Lung (tissue), 12 donors: ENCODE measurements around the gene MS4A4E. TPM values are rescaled to one million over a fixed set of nuclear protein-coding genes. Genes with fewer than 3 reads are reported as not detected.

Experiments used
- ATAC-seq: fragments of 200-7000 bp; cut with Tn5 transposase; one replicate; pipeline ENCODE4 v1.9.1; 2020; ENCODE audit warnings: moderate number of reproducible peaks; ENCODE audit not compliant: insufficient read depth, low FRiP score
- DNase-seq, 3 donors: peaks; one replicate each; pipeline ENCODE4 v3.0.0-alpha.2; 2013 to 2017
- H3K27ac ChIP-seq, 2 donors: one replicate each; pipeline ENCODE4 v1.5.1; 2013; ENCODE audit warnings: mild to moderate bottlenecking in 2 of 2, moderate library complexity in 2 of 2, control low read depth in 1 of 2, inconsistent platforms in 1 of 2, low read depth in 1 of 2, low read length in 1 of 2
- H3K27me3 ChIP-seq, 3 donors: one replicate each; pipeline ENCODE4 v1.5.1; 2013; ENCODE audit warnings: low read length in 2 of 3; ENCODE audit not compliant: control insufficient read depth in 3 of 3, insufficient read depth in 3 of 3
- H3K36me3 ChIP-seq, 4 donors: one replicate each; pipeline ENCODE4 v1.5.1; 2013; ENCODE audit warnings: low read length in 4 of 4, mild to moderate bottlenecking in 1 of 4, moderate library complexity in 1 of 4; ENCODE audit not compliant: control insufficient read depth in 4 of 4, insufficient read depth in 4 of 4
- H3K4me1 ChIP-seq, 5 donors: one replicate each; pipeline ENCODE4 v1.5.1; 2013; ENCODE audit warnings: low read length in 5 of 5, mild to moderate bottlenecking in 2 of 5, moderate library complexity in 1 of 5; ENCODE audit not compliant: control insufficient read depth in 5 of 5, insufficient read depth in 5 of 5
- H3K4me3 ChIP-seq: one replicate; pipeline ENCODE4 v1.5.1; 2013; ENCODE audit warnings: mild to moderate bottlenecking, control low read depth, moderate library complexity
- H3K9ac ChIP-seq, 2 donors: one replicate each; pipeline ENCODE4 v1.5.1; 2013; ENCODE audit warnings: low read length in 2 of 2, control low read depth in 1 of 2; ENCODE audit not compliant: insufficient read depth in 1 of 2
- H3K9me3 ChIP-seq, 4 donors: one replicate each; pipeline ENCODE4 v1.5.1; 2013; ENCODE audit warnings: low read length in 3 of 4, mild to moderate bottlenecking in 1 of 4, moderate library complexity in 1 of 4; ENCODE audit not compliant: control insufficient read depth in 4 of 4, insufficient read depth in 3 of 4
- CTCF ChIP-seq: IDR thresholded peaks from 2 replicates; pipeline ENCODE4 v1.5.1; 2012; ENCODE audit warnings: mild to moderate bottlenecking; ENCODE audit errors: control extremely low read depth, extremely low read depth
- WGBS, 2 donors: extraction: QIAGEN DNeasy Blood & Tissue Kit; methylation state at CpG; one replicate each; pipeline ENCODE4 v1.1.7; 2013; 5-methylcytosine and 5-hydroxymethylcytosine counted together
- polyA plus RNA-seq, 2 donors: library from polyadenylated mRNA; stranded (reverse); fragments of 200-250 nt; gene quantifications; one replicate each; pipeline ENCODE4 v1.2.1, GENCODE V29; 2013
- total RNA-seq, 2 donors: library from RNA; depleted of rRNA in 1 of 2; stranded (reverse); fragments of >200 nt in 1 of 2; gene quantifications; one replicate each; pipeline ENCODE4 v1.2.1, GENCODE V29; 2014 to 2021
- donor health status: control.
- donor health status: control.
- donor health status: Bipolar disorder and iron deficiency.
- donor health status: healthy.
- donor health status: DM: yes; HTN: yes; CAD: no.

MS4A4E gene
- total and polyA plus RNA-seq, 4 donors = 0.33 to 3.9 (median 1.3) TPM

DNA sequence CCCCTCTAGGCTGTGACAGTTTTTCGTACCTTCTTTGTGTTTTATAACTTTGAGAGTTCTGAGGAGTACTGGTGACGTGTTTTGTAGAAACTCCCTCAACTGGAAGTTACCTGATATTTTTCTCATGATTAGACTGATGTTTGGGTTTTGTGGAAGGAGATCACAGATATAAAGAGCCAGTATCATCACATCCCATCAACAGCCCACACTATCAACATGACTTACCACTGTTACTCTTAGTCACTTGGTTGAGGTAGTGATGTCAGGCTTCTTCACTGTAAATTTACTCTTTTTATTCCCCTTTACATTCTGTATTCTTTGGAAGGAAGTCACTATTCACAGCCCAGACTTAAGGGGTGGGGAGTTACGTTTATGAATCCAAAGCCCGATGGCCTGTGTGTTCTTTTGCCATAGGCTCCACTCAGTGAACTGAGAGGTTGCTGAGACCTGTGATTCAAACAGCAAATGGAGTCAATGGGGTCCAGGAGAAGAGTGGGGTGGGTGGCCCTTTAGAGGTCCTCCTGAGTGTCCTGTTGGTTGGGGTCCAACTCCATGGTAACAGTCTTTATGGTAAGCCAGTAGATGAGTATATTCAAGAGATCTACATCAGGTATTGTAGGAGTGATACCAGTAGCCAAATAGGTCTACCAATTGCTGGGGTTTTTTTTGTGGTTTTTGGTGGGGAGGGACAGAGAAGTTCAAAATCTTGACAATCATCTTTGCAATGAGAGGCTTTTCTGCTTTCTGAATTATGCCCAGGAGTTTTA is 15.2 kb upstream of the MS4A4E start:
- ATAC-seq = no peak
- 90 to 96% methylated on average over 4 of the region's 4 CpGs for WGBS, 2 donors

DNA sequence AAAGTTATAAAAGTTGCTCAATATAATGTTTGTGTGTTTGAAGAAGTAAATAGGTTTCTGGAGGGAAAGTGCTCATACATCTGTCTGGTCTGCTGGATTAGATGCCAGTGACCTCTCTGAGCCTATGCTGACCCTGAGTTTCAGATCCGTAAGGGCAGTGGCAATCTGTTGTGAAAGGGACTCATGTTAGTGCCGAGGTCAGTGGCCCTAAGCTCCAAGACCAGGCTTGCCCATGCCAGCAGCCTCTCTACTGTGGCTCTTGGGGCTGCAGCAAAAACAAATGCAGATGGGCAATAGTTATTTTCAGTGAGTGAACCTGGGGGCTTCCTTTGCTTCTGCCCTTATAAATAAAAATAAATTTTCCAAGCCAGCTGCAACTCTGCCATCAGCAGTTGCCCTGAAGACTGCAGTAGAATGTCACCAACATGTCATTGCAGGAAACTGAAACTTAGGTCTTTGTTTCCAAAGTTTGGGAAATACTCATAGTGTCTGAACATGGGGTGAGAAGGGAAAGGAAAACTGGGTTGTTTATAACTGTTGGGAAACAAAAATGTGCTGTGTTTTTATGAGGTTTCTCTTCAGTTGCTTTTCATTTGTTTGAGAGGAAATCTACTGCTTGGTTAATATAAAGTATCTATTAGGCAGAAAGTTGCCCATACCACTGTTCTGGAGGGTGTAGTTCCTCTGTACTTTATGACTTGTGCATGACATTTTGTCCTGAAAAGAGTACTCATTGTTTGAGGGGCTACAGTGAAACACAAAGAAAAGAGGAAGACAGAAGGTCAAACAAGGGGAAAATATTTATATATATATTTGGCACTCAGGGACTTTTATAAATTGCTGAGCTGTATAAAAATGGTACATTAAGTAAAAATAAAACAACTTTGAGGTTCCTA is 9.5 kb upstream of the MS4A4E start:
- H3K9me3 ChIP-seq = peaks cover 0 to 12% (median 8%) of the 10 kb centered on the region in 4 donors
- TF ChIP-seq CTCF = no peak
- H3K36me3 ChIP-seq = no peaks in the 10 kb centered on the region
- 21 to 39% methylated on average over 2 of the region's 2 CpGs for WGBS, 2 donors
- ATAC-seq (no peak), DNase-seq (no peak)
- no peak overlapping the region for H3K9ac ChIP-seq
- no peak overlapping the region for H3K4me3 ChIP-seq
- H3K27me3 ChIP-seq = no peaks in the 10 kb centered on the region
- H3K27ac ChIP-seq = no peak overlapping the region
- peaks cover 0 to 3% (median 0%) of the 10 kb centered on the region in 5 donors for H3K4me1 ChIP-seq

More for the DNA sequence above, 15.2 kb upstream of the MS4A4E start:
- Histone ChIP-seq H3K27ac (no peak overlapping the region), H3K27me3 (no peaks in the 10 kb centered on the region), H3K9ac (no peak overlapping the region), H3K4me1 (no peaks in the 10 kb centered on the region), H3K9me3 (peaks cover 0 to 12% (median 8%) of the 10 kb centered on the region in 4 donors), H3K36me3 (no peaks in the 10 kb centered on the region), H3K4me3 (no peak overlapping the region)
- TF ChIP-seq CTCF = no peak
- no peak for DNase-seq

DNA sequence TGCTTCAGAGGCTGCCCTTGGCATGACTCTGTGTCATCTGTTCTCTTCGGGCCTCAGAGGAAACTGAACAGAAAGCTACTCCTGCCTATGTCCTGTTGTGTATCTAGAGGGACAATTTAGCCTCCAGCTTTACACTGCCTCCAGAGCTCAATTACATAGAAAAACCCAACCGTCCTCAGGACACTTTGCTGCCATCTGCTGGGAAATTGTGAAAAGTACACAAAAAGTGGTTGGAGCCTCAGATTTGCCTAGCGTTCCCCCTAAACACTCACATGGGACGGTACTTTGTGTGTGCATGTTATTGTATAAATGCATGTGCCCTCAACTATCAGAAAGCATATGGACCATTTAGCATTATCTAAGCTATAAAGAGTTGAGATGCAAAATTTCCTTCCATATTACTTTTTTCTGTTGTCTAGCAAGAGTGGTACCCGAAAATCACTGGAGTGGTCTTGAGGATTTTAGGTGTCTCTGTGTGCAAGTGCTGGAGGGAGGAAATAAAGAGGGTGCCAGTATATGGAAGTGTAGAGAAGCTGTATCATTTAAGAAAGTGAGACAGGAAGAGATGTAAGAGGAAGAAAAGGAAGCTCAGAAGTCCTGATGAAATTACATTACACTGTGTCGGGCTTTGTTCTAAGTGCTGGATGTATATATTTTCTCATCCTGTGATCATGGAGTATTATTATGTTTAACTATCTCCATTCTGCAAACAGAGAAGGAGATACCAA is 8.7 kb upstream of the MS4A4E start:
- Histone ChIP-seq H3K4me1 (peaks cover 0 to 3% (median 0%) of the 10 kb centered on the region in 5 donors), H3K27ac (no peak overlapping the region), H3K4me3 (no peak overlapping the region), H3K9ac (no peak overlapping the region), H3K27me3 (no peaks in the 10 kb centered on the region), H3K9me3 (peaks cover 0 to 12% (median 8%) of the 10 kb centered on the region in 4 donors), H3K36me3 (no peaks in the 10 kb centered on the region)
- WGBS, 2 donors = 35 to 37% methylated on average over 6 of the region's 6 CpGs
- ATAC-seq = peak; percentile 47
- no peak for TF ChIP-seq CTCF
- peak in 1 of 3 donors; percentile 31 for DNase-seq
